Activated T-helper 1 cell treated with Interleukin-2 at 50 U/mL for 16 hours (primary cell): Measurements from ENCODE around the gene TPRN.

Experiments
- DNase-seq: peaks from one replicate; pipeline ENCODE4 v3.0.0-alpha.2; 2020; ENCODE audit warnings: low read depth

Gene TPRN

DNA sequence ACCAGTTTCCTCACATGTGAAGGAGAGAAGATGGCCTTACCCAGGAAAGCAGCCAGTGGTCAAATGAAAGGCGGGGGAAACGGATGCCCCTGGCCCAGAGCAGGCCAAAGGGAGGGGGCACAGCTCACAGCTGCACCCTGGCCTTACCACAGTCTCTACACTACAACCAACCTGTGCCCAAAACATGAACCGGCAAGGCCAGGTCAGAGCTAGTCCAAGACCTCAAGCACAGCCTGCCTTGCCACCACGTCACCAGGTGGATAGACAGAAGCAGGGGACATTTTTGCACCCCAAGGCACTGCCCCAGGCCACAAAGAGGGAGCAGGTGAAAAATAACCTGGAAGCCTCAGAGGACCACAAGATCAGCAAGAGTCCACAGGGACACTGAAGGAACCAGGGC, 57.1 kb downstream of the TPRN start:
- no peak for DNase-seq

DNA sequence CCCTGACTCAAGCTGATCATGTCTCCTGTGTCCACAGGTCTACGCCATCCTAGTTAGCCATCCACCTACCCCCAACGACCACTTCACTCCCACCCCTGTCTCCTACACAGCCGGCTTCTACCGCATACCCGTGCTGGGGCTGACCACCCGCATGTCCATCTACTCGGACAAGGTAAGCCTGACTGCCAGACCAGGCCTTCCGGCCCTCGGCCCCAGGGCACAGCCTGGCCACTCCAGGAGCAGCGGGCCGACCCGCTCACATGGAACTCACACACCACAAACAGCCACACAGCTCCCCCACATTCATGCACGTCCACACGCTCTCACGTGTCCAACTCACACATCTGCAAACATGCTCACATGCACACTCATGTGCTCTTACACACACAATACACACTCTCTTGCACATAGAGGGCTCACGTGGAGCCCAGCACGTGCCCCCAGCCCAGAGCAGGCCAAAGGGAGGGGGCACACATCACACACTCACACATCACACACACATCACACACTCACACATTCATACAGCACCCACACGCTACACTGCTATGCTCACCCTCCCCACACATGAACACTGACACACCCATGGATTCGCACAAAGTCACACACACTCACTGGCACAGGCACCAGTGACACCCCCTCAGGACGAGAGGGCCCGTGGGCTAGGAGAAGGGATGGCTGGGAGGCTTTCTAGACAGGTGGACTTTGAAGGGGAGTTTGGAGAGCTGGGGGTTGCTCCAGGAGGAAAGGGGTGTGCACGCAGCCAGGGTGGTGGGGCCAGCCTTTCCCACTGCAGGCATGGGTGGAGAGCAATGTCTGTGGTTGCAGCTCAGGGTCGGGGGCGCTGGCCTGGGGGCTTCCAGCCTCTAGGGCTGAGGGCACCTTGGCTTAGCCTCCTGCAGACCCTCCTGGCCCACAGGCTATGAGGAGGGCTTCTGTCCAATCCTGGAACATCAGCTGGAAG, 58.3 kb downstream of the TPRN start:
- no peak for DNase-seq
